OCI-LY3 (cell line): Measurements from ENCODE around the gene CDH20.

Experiments
- EZH2phosphoT487 ChIP-seq: fragments of 200-600 bp; shearing (Covaris generic); IDR thresholded peaks from 2 replicates; pipeline ENCODE4 v1.6.1; 2018; ENCODE audit warnings: antibody characterized with exemption, mixed run types, low read depth
- TF ChIP-seq, protein P1 (sequence below): fragments of 200-600, 300-600 bp; sonication (generic); IDR thresholded peaks from 2 replicates; pipeline ENCODE4 v1.5.1; 2014; ENCODE audit warnings: antibody characterized with exemption, low read length, low read depth

DNA sequence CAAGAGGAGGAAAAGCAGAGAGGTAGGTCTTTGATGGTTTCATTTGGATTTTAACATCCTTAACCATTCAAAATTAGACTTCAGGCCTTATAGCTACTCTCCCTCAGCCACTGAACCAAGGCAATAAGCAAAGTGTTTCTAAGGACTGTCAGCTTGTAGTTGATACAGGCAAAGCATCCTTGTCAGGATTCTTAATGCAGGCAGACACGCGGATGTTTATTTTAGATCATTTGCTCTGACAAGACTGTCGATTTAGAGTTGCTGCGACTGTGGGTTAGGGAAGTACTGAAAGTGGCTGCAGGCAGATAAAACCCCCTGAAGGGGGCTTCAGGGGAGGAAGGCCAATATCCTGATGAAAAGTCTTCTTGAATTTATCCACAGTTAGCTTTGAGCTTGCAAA is 46.6 kb downstream of the CDH20 start:
- no peak for TF ChIP-seq EZH2phosphoT487
- TF ChIP-seq, protein P1, sequence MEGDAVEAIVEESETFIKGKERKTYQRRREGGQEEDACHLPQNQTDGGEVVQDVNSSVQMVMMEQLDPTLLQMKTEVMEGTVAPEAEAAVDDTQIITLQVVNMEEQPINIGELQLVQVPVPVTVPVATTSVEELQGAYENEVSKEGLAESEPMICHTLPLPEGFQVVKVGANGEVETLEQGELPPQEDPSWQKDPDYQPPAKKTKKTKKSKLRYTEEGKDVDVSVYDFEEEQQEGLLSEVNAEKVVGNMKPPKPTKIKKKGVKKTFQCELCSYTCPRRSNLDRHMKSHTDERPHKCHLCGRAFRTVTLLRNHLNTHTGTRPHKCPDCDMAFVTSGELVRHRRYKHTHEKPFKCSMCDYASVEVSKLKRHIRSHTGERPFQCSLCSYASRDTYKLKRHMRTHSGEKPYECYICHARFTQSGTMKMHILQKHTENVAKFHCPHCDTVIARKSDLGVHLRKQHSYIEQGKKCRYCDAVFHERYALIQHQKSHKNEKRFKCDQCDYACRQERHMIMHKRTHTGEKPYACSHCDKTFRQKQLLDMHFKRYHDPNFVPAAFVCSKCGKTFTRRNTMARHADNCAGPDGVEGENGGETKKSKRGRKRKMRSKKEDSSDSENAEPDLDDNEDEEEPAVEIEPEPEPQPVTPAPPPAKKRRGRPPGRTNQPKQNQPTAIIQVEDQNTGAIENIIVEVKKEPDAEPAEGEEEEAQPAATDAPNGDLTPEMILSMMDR = no peak
